OCI-M1 (cell line): ENCODE data around the gene PARD6G.

Experiments used
- DNase-seq: peaks from one replicate; lab custom pipeline; 2025; lab: John Stamatoyannopoulos, UW

PARD6G gene

DNA sequence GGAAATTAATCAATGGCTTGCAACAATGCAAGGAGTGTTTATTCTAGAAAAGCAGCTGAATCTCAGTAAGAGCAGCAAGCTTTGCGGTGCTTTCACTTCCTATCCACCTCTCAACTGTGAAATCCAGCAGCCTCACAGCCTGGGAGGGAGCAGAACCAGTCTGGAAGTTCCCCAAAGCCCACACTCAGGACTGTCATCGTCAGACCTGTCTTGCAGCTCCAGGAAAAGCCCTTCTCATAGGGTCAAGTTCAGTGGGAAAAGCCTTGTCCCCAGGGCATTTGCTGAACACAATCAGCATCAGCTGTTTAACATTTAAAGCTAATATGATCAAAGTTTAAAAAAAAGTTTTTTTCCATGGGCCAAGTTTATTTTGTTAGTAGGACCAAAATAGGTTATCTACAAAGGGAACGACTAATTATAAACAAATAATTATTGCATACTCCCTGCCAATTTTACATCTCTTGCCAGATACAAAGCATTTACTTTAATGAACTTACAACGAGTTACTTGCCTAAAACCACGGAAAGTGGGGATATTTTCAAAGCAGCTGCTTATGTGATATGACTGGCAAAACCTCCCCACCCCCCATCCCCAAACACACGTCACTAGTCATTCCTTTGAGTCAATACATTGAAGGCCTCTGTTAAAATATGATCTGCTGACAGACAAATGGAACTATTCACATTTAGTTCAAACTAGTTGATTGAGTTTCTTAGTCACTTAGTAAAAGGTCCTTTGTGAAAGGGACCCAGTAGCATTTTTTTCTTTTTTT is 36.8 kb downstream of the PARD6G start:
- DNase-seq = no peak

DNA sequence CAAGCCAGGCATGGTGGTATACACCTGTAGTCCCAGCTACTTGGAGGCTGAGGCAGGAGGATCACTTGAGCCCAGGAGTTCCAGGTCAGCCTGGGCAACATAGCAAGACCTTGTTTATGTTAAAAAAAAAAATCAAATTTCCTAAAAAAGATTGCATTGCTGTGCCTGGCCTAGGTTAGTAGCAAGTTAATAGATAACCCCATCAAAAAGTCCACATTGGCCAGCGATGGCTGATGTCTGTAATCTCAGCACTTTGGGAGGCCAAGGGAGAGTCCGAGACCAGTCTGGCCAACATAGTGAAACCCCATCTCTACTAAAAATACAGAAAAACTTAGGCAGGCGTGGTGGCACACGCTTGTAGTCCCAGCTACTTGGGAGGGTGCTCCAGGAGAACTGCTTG is 38.7 kb downstream of the PARD6G start:
- no peak for DNase-seq

DNA sequence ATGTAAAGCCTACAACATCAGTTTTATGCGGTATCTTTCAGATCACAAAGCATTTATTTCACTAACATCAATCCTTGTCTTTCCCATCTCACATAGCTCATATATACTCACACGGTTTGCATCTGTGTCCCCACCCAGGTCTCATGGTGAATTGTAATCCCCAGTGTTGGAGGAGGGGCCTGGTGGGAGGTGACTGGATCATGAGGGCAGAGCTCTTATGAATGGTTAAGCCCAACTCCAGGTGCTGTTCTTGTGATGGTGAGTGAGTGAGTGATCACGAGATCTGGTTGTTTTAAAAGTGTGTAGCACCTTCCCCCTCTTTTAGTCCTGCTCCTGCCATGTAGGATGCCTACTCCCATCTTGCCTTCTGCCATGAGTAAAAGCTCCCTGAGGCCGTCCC is 42.0 kb downstream of the PARD6G start:
- DNase-seq = no peak

DNA sequence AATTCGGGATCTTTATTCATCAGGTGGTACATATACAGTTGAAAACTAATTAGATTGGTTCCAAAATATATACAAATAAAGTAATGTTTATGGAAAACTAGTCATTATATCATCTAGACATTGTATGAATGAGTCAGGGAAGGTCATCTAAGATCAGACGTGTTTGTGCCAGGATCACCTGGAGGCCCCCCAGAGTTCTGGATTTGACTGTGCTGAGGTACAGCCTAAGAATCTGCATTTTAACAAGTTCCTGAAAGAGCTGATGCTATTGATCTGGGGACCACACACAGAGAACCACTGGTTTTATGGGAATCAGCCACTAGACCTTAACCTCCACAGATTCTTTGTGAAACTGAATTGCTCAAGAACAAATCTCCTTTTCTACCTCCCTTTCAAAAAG is 43.2 kb downstream of the PARD6G start:
- DNase-seq = no peak

DNA sequence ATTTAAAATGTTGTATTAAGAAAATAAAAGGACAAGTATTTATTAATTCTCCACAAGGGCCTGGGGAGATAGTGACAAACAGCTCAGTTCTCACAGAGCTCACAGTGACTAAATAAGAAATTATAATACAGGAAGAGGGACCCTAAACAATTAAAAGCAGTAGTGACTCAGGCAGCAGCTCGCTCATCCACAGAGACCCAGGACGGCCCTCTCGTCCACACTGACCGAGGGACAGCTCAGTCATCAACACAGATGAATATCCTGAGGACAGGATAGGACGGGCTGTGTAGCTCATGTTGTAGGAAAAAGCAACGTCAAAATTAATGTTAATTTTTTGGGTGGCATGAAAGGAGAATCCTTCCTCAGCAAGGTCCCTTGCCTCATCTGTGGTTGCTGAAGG is 44.1 kb downstream of the PARD6G start:
- no peak for DNase-seq

DNA sequence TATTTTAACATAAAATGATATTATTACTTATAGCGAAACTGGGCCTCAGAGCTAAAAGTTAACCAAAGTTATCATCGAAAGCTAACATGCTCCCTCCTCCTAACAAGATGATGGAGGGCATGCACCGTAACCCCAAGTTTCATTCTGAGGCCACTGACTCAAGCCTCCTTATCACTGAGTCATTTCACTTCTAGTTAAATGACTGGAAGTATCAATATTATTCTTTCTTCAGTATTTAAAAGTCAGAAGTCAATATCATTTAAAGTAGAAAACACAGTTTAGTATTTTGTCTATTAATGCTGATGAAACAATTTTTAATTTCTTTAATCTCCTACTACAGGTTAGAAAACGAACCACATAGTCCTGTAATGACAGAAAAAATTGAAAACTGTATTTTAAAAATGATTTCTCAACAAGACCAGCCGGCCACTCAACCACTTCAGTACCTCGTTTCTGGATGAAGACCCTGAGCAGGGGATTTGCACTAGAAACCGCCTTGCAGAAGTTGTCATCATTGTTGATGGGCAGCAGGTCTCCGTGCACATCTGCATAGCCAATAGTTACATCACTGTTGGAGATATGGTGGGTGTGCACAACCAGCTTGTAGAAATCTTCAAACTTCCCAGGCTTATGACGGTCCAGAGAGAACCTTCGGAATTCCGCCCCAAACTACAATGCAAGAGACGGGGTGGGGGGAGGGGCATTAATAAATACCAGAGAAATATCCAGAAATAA is 44.9 kb downstream of the PARD6G start:
- DNase-seq = no peak

DNA sequence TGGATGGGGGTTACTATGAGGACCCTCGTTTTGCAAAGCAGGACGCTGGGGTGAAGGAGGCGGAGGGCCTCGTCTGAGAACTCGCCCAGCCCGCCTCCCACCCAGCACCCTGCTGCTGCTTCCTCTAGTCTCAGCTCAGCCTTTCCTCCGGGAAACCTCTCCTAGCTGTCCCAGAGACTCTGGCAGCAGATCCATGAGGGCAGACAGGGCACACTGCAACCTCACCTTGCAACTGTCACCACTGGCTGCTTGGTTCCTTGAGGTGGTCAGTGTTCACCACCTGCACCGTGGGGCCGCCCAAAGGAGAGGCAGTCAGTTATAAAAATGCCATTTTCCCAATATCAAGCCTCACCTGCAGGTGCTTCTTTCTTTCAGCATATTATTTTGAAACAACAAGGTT is 45.6 kb downstream of the PARD6G start:
- no peak for DNase-seq

DNA sequence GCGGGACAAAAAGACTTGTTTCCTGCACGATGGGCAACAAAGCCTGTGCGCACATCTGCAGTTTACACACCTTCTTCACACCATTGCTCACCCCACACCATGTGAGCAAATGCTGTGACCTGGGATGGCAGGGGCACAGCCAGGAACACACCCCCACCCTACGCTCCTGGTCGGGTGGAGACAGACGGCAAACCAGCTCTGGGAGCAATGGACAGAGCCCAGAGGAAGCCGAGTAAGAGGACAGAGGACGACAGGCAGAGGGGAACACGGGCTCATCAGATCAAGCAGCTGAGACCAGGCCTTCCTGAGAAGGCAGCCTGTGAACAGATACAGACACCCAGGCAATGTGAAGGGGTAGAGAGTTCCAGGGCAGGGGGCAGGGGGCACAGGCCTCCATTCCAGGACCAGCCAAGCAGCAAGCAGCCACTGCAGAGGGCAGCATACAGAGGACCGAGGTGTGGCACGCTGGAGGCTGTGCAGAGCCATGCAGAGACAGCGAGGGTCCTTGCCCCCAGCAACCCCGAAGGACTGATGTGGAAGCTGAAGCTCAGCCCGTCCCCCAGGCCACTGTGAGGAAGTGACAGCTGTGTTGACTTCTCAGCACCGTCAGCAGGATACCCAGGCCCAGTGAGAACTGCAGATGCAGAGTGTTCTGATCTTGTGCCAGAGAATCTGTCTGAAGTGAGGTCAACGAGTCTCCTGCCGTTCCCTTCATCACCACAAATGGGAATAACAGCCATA is 46.2 kb downstream of the PARD6G start:
- DNase-seq = no peak

DNA sequence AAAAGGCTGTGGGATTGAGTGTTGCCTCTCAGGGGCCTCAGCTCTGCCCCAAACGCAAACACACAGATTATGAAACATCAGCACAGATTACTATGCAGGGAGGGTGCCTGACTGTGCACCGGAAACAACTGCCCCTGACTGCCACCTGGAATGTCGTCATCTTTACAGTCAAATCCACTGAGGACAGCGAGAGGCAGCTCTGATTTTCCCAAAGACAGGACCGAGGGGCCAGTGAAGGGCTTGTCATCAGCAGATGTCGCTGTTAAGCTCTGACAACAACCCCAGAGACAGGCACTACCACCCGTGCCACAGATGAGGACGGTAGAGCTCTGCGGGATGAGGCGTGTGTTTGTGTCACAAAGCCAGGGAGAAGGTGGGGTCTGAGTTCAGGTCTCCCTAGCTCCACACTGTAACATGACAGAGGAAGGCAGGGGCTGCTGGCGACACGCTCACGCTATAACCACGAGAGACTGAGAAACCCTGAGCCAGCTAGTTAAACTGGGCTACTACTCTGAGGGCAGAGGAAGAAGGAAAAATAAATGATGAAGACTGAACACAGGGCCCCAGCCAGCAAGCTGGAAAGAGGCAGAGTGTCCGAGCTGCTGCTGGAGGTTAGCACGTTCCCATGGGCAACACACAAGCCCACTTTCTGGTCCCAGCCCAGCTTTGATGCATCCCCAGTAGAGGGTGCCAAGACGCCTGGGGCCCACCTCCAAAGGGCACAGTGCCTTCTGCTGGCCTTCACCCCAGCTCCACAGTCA is 47.0 kb downstream of the PARD6G start:
- DNase-seq = peak; percentile 10

DNA sequence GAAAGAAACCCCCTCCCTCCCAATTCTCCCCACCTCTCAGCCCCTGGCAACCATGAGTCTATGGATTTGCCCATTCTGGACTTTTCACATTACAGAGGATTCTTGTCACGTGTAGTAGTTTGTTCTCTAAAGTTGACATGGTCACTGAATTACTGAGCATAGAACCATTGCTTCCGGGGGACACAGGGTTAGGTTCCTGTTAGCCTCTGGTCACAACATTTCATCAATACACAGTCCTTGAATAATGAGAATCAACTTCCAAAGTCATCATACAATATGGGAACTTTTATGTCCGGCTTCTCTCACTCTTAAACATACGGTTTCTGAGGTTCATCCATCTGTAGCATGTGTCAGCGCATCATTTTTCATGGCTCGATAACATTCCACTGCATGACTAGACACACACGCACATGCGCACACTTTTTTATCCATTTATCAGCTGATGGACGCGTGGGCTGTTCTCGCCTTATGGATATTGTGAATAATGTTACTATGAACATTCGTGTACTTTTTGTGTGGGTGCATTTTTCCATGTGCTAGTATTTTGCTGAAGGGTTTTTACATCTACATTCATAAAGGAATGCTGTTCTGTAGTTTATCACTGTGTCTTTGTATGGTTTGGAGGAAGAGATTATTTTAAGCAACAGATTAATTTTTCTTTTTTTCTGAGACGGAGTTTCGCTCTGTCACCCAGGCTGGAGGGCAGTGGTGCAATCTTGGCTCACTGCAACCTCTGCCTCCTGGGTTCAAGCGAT is 48.1 kb downstream of the PARD6G start:
- DNase-seq = no peak

DNA sequence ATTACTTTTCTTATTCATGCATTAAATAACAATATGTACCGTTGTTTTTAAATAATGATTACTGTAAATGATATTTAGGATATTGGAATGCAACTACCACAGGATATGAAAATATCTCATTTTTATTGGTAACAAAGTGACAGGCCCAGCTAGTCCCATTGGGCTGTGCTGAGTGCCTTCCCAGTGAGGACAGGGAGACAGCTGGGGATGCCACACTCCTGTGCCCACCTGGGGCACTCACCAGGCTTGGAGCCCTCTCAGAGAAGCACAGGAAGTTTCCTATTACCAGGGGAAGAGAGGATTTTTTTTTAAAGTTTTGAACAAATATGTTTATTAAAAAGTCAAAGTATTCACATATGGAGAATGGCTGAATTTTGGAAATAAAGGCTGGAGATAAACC is 48.9 kb downstream of the PARD6G start:
- no peak for DNase-seq

DNA sequence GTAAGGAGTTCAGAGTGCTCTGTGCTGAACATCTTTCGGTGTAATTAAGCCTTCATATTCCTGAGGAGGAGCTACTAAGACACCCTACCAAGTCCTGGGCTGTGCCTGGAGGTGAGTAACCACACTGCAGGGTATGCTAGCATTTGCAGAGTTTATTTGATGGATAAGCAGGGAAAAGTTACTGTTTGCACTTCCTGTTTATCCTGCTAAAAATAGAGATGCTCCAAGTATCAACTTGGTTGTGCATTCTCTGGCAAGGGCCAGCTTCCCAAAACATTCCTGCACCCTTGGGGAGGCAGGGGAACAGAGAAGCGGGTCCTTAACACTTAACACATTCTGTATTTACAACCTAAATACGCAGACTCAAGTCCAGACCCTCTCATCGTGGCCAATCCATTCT is 49.8 kb downstream of the PARD6G start:
- no peak for DNase-seq

DNA sequence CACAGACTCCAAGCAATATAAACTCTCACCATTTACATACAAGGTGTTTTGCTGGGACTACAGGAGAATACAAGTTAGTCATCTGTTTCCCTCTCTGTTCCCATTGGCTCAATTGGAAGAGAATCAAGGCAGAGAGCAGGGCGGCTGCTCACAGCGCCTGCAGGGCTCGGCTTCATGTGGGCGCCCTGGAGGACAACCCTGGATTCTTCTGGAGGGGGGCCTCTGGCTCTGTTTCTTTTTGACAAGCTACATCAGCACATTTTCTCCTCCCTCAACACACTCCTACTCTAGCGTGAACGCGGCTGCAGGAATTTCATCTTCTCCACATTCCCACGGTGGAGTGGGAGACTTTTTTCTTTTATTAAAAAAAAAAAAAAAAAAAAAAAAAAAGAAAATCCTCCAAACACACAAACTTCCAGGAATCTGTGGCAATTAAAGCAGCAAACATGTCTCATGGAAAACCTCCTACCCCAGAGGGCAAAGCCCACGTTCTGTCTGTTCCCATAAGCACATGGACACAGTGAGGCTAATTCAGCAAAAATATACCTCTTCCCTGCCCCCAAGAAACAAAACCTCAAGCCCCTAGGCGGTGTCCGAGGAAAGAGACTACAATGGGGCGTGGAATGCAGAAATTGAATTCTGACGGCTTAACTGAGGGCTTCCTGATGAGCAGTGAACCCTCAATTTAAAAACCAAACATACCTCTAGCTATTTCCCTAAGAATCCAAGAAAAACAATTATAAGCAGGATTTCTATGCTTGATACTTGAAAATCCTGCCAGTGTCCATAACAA is 50.6 kb downstream of the PARD6G start:
- DNase-seq = no peak

DNA sequence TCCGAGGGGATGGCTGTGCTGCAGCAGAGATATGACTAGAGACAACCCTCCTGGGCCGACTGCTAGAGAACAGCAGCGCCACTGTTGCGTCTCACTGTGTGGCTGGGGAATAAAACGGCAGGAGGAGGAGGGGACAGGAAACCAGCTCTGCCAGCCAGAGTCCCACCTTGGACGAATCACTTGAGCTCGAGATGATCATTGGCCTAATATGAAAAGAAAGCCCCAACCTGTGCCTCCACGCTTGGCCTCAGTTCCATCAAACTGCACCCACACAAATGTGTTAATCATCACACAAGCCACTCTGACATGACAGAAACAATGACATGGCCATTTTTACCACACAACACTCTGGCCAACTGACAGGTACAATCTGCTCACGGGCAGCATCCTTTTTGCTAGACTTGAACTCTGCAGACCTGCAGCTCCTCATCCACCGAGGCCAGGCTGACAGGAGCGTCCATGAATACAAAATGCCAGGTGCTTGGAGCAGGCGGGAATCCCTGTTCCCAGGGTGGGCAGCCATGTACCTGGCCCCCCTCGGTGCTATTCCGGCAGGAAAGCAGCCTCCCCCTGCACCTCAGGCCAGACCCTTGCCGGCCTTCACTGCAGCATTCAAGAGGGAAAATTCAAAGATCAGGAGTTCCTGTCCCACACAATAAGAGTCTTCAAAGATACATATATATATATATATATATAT is 52.3 kb downstream of the PARD6G start:
- DNase-seq = no peak

DNA sequence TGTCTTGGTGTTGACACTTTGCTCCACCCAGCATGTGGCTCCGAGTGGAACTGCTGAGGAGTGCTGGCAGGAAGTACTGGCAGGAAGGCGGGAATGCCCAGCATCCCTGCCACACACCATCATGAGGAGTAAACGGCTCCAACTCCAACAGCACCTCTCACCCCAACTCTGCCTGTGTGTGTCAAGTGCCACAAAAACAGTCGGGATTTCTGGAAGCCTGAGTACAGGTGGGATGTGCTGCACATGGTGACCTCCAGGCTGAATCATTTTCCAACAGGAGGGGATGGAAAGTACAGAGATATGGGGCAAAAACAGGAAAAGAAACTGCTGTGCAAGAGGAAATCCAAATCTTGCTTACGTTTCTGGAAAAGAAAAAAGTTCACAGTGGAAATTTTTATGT is 53.6 kb downstream of the PARD6G start:
- no peak for DNase-seq

DNA sequence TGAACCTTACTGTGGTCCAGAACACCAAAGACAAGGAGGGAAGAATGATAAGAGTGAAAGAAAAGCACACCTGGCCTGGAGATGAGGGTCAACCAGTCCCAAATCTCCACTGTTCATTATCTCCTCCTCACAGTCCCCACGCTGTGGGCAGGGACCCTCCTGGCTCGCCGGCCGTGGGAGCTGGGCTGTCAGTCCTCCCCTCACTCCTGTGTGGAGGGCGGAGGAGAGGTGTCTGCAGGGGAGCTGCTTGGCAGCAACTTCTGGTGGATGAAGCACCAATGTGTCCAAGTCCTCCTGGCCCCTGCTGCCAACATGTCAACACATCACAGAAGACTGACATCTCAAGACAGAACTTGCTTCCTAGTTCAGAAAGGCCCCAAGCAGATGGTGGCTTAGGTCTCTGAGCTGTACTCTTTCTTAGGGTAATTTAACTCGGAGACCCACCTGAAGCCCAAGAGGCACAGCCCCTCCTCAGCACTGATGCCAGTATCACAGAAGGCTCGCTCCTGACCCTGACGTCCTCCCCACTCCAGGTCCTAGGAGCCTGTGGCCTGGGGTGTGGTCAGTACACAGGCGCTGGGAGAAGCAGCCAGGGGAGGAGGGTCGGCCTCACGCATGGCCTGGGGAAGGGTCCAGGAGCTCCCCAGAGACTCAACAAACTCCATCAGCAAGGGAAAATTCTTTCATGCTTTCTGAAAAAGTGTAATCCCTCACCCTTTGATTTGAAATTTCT is 54.5 kb downstream of the PARD6G start:
- DNase-seq = no peak

DNA sequence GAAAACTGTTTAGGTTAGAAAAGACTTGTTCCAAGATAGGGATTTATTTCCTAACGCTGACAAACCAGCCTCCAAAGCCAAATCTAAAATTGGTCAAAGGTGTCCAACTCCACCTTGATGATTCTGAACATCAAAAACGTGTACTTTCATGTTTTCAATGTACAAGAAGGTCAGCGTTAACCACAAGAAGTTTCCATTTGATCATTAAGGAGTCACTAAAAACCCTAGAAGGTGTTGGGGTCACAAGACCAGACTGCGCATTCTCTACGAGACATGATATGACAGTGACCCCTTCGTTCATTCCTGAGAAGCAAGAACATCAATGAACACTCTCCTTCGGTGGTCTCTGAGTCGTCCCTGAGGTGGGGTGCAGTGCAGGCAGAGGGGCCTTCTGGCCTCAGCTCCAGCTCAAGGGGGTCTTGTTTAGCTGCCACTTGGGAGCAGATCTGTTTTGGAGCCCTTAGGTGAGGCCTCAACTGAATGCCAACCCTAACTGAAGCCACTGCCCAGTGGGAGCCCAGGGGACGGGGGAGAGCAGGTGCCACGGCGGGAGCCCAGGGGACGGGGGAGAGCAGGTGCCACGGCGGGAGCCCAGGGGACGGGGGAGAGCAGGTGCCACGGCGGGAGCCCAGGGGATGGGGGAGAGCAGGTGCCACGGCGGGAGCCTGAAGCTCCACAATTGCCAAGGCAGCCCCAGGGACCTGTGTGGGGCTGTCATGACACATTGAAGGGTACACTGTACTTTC is 55.2 kb downstream of the PARD6G start:
- no peak for DNase-seq

DNA sequence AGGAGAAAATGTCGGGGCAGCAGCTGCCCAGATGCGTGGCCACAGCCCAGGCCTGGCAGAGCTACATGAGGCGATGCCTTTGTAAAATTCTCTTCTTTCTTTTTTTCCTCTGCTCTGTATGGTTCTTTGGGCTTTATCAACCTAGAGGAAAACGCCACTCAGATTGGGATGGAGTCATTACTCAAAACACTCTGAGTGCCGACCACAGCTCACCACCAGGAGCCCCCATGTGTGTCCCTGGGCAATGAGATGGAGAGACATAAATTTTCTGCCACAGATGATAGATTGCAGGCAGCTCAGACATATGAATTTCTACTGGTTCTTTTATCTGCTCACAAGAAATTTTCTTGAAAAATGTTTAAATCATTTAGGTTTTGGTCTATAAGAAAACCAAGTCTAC is 56.0 kb downstream of the PARD6G start:
- DNase-seq = no peak

DNA sequence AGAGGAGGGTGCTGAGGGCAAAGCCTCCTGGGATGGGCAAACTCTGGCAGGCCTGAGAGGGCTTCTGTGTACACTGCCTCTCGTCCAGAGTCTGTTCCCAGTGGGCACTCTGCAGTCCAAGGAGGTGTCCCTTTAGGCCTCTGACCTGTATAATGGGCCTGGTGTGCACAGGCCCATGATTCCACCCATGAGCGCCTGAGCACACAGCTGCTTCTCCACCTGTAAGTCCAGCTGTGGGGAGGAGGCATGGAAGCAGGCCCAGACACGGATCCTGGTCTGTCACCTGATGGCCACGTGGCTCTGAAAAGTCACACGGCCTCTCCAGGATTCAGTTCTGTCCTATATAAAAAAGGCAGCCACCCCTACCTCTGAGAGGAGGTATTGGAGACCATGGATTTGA is 57.0 kb downstream of the PARD6G start:
- DNase-seq = no peak
